Muscle layer of colon (tissue), 2 donors: Measurements from ENCODE around the gene EYA2.

ENCODE experiments used
- H3K27ac ChIP-seq: one replicate; pipeline ENCODE4 v1.7.0; 2013; ENCODE audit warnings: low read depth, mild to moderate bottlenecking, low read length, moderate library complexity
- H3K27me3 ChIP-seq, 2 donors: one replicate each; pipeline ENCODE4 v1.7.0; 2013; ENCODE audit warnings: low read length in 2 of 2, mild to moderate bottlenecking in 2 of 2; ENCODE audit not compliant: insufficient read depth in 2 of 2, control insufficient read depth in 1 of 2
- H3K36me3 ChIP-seq: one replicate; pipeline ENCODE4 v1.7.0; 2013; ENCODE audit warnings: mild to moderate bottlenecking, low read length; ENCODE audit not compliant: insufficient read depth
- H3K4me1 ChIP-seq: one replicate; pipeline ENCODE4 v1.7.0; 2013; ENCODE audit warnings: mild to moderate bottlenecking, low read length; ENCODE audit not compliant: insufficient read depth
- H3K4me3 ChIP-seq, 2 donors: one replicate each; pipeline ENCODE4 v1.7.0; 2013; ENCODE audit warnings: low read length in 2 of 2, low read depth in 1 of 2, mild to moderate bottlenecking in 1 of 2, moderate library complexity in 1 of 2
- H3K9ac ChIP-seq: one replicate; pipeline ENCODE4 v1.7.0; 2013; ENCODE audit warnings: low read length
- H3K9me3 ChIP-seq: one replicate; pipeline ENCODE4 v1.7.0; 2013; ENCODE audit warnings: mild to moderate bottlenecking, low read length
- donor health status: abdominal sarcoma.
- donor health status: Adenocarcinoma of cecum.

Gene EYA2

DNA sequence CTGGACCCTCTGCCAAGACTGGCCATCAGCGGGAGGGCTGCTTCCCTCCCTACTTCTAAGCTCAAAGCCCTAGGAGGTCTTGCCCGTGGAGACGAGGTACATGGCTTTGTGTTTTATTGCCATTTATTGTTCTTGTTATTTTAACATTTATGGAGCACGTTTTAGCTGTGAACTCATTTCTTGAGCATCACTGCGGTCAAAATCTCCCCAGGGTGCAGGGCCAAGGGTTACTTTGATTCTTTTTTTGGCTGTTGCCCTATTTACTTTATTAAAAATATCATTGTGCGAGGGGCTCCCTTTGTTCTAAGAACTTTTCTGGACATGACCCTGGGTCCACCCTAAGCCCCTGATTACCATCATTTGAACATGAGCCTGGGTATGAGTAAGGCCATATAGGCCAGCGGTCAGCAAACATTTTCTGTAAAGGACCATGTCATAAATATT, 51.6 kb downstream of the EYA2 start:
- Histone ChIP-seq H3K9me3 (no peaks in the 10 kb centered on the region), H3K36me3 (no peaks in the 10 kb centered on the region), H3K4me3 (no peak overlapping the region)

DNA sequence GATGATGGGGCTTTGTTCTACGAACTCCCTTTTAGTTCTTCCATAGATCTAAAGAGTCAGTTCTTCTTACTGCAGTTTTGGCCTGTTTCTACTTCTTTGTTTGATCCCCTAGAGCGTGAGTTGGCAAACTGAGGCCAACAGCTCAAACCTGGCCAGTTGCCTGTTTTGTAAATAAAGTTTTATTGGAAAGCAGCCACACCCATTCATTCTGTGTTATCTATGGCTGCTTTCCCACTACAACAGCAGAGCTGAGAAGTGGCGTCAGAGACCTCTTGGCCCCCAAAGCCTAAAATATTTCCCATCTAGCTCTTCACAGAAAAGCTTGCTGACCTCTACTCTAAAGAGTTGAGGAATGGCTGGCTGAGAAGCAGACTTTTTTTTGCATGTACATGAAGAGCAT, 52.2 kb downstream of the EYA2 start:
- H3K9me3 ChIP-seq, result no peaks in the 10 kb centered on the region
- no peaks in the 10 kb centered on the region for H3K4me1 ChIP-seq
- H3K9ac ChIP-seq, result no peak overlapping the region
- H3K27me3 ChIP-seq, result no peaks in the 10 kb centered on the region
- no peaks in the 10 kb centered on the region for H3K36me3 ChIP-seq
- H3K27ac ChIP-seq, result no peak overlapping the region
- no peak overlapping the region for H3K4me3 ChIP-seq

More for the DNA sequence above, 51.6 kb downstream of the EYA2 start:
- Histone ChIP-seq H3K9ac (no peak overlapping the region), H3K27ac (no peak overlapping the region), H3K4me1 (no peaks in the 10 kb centered on the region), H3K27me3 (no peaks in the 10 kb centered on the region)

DNA sequence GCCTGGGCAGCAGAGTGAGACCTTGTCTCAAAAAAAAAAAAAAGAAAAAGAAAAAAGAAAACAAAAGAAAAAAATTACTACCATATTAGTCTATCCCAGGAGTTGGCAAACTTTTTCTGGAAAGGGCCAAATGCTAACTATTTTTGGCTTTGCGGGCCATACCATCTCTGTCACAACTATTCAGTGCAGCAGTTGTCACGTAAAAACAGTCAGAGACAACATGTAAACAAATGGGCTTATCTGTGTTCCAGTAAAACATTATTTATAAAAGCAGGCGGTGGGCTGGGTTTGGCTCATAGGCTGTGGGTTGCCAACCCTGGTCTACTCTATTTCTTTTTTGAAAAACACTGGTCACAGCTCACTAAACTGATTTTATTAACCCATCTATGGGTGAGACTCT, 53.4 kb downstream of the EYA2 start:
- no peaks in the 10 kb centered on the region for H3K27me3 ChIP-seq
- no peak overlapping the region for H3K4me3 ChIP-seq
- H3K4me1 ChIP-seq, result no peaks in the 10 kb centered on the region
- H3K9me3 ChIP-seq, result no peaks in the 10 kb centered on the region
- H3K9ac ChIP-seq, result no peak overlapping the region
- H3K27ac ChIP-seq, result no peak overlapping the region
- no peaks in the 10 kb centered on the region for H3K36me3 ChIP-seq

DNA sequence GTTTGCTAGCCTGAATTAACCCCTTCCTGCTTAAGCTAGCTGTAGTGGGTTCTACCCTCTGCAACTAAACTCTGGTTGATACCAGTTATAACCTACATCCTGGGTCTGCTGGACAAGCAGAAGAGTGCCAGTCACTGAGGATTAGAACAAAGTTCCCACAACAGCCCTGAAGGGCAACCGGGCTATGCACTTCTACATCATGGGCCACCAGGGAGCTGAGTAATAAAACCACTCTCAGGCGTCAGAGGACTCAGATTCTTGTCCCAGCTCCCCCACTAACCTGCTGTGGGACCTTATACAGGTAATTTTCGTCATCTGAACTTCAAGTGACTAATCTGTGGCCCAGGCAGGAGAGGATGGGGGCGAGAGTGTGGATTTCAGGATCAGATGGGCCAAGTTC, 56.8 kb downstream of the EYA2 start:
- no peaks in the 10 kb centered on the region for H3K27me3 ChIP-seq
- no peaks in the 10 kb centered on the region for H3K36me3 ChIP-seq
- H3K9ac ChIP-seq, result no peak overlapping the region
- no peak overlapping the region for H3K4me3 ChIP-seq
- H3K4me1 ChIP-seq, result no peaks in the 10 kb centered on the region
- H3K27ac ChIP-seq, result no peak overlapping the region
- no peaks in the 10 kb centered on the region for H3K9me3 ChIP-seq

DNA sequence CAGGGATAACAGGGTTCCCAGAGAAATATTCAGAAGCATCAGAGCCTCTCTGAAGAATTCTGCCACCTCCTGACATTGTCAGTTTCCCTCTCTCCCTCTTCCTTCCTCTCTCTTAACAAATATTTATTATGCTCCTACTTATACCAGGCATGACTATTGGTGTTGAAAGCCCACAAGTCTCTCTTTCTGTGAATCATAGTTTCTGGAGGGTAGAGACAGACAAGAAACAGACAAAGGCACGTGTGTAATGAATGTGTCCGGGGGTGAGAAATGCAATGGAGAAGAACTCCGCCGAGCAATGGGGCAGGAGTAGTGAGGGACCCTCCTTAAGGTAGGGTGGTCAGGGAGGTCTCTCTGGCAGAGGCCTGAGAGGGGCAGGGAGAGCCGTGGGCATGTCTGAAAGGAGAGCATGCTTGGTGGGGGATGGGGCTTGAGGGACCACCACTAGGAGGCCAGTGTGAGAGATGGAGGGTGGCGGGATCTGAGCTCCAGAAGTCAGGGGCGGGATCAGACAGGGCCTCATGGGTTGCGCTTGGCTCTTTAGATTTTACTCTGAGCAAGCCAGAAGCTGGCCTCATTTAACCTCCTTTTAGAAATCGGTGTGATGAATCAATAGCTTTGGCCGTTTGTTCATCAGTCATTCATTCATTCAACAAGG, 57.3 kb downstream of the EYA2 start:
- no peaks in the 10 kb centered on the region for H3K9me3 ChIP-seq
- no peak overlapping the region for H3K4me3 ChIP-seq
- no peak overlapping the region for H3K27ac ChIP-seq
- no peaks in the 10 kb centered on the region for H3K36me3 ChIP-seq
- no peak overlapping the region for H3K9ac ChIP-seq
- no peaks in the 10 kb centered on the region for H3K4me1 ChIP-seq
- no peaks in the 10 kb centered on the region for H3K27me3 ChIP-seq

DNA sequence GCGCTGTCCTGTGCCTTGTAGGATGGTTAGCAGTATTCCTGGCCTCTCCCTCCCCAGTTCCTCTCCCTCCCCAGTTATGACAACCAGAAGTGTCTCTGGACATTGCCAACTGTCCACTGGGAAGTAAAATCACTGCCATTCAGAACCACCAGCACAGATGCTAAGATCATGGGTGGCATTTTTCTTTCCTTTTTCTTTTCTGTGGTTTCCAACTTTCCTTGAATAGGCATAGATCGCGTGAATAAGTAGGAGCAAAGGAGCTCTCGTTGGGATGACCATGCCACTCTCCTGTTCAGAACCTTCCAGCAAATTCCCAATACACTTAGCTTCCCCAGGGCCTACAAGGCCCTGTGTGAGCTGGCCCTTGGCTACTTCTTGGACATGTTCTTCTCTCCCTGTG, 59.0 kb downstream of the EYA2 start:
- no peaks in the 10 kb centered on the region for H3K27me3 ChIP-seq
- no peak overlapping the region for H3K4me3 ChIP-seq
- no peaks in the 10 kb centered on the region for H3K9me3 ChIP-seq
- H3K4me1 ChIP-seq, result no peaks in the 10 kb centered on the region
- no peak overlapping the region for H3K27ac ChIP-seq
- H3K36me3 ChIP-seq, result no peaks in the 10 kb centered on the region
- H3K9ac ChIP-seq, result no peak overlapping the region

DNA sequence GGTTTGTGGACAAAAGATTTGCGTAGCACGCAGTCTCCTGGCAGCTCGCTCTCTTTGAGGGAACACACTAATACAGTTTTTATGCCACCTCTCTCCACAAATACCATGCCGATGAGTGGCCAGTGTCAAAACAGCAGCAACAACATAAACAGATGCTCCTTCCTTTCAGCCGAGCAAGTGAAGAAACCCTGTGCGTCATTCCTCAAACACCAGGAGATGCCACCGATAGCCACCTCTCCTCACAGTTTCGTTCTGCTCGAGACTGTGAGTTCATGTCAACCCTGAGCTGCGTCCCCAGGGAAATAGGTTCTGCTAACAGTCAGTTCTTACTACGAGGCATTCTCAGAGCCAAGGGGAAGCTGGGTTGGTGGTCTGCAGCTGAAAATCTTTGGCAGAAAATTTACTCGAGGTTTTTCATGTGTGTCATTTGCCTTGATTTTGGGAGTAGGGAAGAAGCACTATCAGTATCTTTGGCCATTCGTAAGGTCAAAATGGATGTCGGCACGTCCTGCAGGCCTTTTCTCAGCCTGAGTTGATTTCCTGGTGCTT, 59.9 kb downstream of the EYA2 start:
- no peaks in the 10 kb centered on the region for H3K4me1 ChIP-seq
- H3K36me3 ChIP-seq, result no peaks in the 10 kb centered on the region
- H3K9me3 ChIP-seq, result no peaks in the 10 kb centered on the region
- H3K27ac ChIP-seq, result no peak overlapping the region
- no peak overlapping the region for H3K4me3 ChIP-seq
- no peaks in the 10 kb centered on the region for H3K27me3 ChIP-seq
- no peak overlapping the region for H3K9ac ChIP-seq

DNA sequence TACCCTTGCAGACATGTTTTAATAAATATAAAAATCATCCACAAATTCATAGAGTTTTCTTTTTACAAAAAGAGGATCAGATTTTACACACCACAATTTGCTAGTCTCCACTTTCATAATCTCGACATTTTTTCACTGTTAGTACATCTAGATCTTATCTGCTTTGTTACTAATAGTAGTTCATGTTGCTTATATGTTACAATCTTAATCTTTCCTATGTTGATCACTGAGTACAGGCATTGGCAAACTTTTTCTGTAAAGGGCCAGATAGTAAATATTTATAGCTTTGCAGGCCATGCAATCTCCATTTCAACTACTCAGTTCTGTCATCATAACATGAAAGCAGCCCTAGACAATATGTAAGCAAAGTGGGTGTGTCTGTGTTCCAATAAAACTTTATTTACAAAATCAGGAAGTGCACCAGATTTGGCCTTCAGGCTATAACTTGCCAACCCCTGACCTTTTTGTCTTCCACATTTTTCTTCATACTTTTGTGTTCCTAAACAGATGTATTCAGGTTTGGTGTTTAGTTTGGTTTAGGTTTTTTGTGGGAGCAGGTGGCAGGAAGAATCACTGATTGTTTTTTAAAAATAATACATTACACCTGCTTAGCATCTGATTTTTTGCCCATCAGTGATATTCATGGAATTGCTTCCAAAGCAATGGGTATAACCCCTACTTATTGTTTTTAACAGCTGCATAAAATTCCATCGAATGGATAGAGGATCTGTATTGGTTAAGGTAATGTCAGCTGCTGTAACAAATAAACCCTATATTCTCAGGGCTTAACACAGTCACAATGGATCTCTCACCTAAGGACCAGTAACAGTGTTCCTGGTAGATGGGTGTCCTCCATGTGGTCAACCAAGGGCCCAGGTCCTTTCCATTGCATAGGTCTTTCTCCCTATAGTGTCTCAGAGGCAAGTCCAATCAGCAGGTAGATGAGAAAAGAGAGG, 61.2 kb downstream of the EYA2 start:
- no peaks in the 10 kb centered on the region for H3K9me3 ChIP-seq
- H3K36me3 ChIP-seq, result no peaks in the 10 kb centered on the region
- H3K27ac ChIP-seq, result no peak overlapping the region
- H3K27me3 ChIP-seq, result no peaks in the 10 kb centered on the region
- no peaks in the 10 kb centered on the region for H3K4me1 ChIP-seq
- no peak overlapping the region for H3K9ac ChIP-seq
- no peak overlapping the region for H3K4me3 ChIP-seq

DNA sequence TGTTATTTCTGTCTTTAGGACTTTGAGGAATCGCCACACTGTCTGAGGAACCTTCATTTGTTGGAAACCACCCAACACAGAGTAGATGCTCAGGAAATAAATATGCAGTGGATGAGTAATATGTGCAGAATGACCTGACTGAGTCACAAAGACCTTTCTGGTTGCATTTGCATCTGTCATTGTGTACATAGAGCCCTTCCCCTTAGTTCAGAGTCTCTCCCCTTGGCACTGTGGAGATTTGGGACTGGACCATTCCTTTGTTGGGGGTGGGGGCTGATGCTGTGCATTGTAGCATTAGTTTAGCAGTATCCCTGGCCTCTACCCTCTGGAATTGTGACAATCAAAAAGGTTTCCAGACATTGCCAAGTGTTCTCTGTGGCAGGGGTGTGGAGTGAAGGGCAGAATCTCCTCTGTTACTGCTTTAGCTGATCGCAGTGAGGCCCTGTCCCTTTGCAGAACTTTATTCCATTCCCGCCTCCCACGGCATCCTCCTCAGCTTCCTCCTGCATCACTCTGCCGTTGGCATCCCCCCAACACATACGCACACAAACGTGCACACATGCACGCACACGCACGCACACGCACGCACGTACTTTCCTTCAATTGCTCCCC, 64.5 kb downstream of the EYA2 start:
- no peaks in the 10 kb centered on the region for H3K36me3 ChIP-seq
- no peaks in the 10 kb centered on the region for H3K27me3 ChIP-seq
- H3K4me1 ChIP-seq, result no peaks in the 10 kb centered on the region
- H3K27ac ChIP-seq, result no peak overlapping the region
- no peak overlapping the region for H3K4me3 ChIP-seq
- H3K9ac ChIP-seq, result no peak overlapping the region
- H3K9me3 ChIP-seq, result no peaks in the 10 kb centered on the region

DNA sequence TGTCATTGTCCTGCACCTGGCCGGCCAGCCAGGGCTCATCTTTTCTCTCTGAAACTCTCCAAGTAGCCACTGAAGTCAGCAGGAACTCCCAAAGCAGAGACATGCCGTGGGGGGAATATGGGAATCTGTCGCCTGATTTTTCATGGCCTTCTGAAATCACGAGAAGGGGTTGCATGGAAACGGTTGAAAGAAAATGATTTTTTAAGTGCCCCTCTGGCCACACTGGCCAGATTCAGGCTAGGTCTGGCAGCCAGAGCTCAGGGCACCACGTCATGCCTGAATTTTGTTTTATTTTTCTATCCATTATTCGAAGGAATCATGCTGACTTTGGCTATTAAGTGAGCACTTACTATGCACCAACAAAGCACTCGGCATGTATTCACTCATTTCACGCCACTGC, 65.2 kb downstream of the EYA2 start:
- Histone ChIP-seq H3K9me3 (no peaks in the 10 kb centered on the region), H3K9ac (no peak overlapping the region), H3K27ac (no peak overlapping the region), H3K27me3 (no peaks in the 10 kb centered on the region), H3K36me3 (no peaks in the 10 kb centered on the region), H3K4me3 (no peak overlapping the region), H3K4me1 (no peaks in the 10 kb centered on the region)

DNA sequence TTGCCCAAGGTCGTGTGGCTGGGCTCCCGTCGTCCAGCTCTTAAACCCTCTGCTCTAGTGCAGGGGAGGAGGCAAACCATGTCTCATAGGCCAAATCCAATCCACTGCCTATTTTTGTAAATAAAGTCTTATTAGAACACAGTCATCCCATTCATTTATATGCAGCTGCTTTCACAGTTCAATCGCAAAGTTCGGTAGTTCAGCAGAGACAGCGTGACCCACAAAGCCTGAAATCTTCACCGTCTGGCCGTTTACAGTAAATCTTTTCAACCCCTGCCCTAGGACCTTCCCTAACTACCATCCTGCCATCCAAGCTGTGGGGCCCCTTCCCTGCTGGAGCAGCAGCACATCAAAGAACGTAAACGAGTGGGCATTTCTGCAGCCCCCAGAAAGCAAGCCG, 65.9 kb downstream of the EYA2 start:
- H3K4me1 ChIP-seq, result no peaks in the 10 kb centered on the region
- H3K27me3 ChIP-seq, result no peaks in the 10 kb centered on the region
- H3K9ac ChIP-seq, result no peak overlapping the region
- H3K27ac ChIP-seq, result no peak overlapping the region
- H3K9me3 ChIP-seq, result no peaks in the 10 kb centered on the region
- no peak overlapping the region for H3K4me3 ChIP-seq
- H3K36me3 ChIP-seq, result no peaks in the 10 kb centered on the region
